Pulmonary artery endothelial cell (primary cell): ENCODE data around the gene FRMPD1. TPM values are rescaled to one million over a fixed set of nuclear protein-coding genes. Genes with fewer than 3 reads are reported as not detected.
"Not testable (repeated sequence)": the region's sequence is repeated elsewhere in the genome, so short reads cannot be mapped to it uniquely, and the experiment has no call there.

Experiments
- DNase-seq: peaks from one replicate; pipeline ENCODE4 v3.0.0-alpha.2; 2011; ENCODE audit warnings: low read depth, low spot score
- total RNA-seq: library from RNA; depleted of rRNA; stranded (reverse); fragments of >200 nt; gene quantifications from 2 replicates; pipeline ENCODE4 v1.2.3, GENCODE V29; 2014

FRMPD1 gene
- total RNA-seq, result not detected in 2 replicates

GRCh38 chr9:37650873-37651768 is at the start of gene FRMPD1:
Gene FRMPD1 (plus strand): TSS chr9:37650954. CDS start chr9:37692642, 41,688 bp downstream.
- no peak for DNase-seq

- not testable (repeated sequence) for DNase-seq
Observed at GRCh38 chr9:37602061-37602460, 48.7 kb upstream of the FRMPD1 start.

GRCh38 chr9:37602817-37603216 is 47.9 kb upstream of the FRMPD1 start:
- DNase-seq, result no peak

- DNase-seq, result no peak
Observed at GRCh38 chr9:37604296-37604695, 46.5 kb upstream of the FRMPD1 start.

GRCh38 chr9:37608250-37608649 is 42.5 kb upstream of the FRMPD1 start:
- no peak for DNase-seq

GRCh38 chr9:37609735-37610397 is 40.9 kb upstream of the FRMPD1 start:
- no peak for DNase-seq

- no peak for DNase-seq
Observed at GRCh38 chr9:37611014-37611413, 39.7 kb upstream of the FRMPD1 start.

GRCh38 chr9:37611961-37612360 is 38.8 kb upstream of the FRMPD1 start:
- no peak for DNase-seq

GRCh38 chr9:37617161-37617560 is 33.6 kb upstream of the FRMPD1 start:
- no peak for DNase-seq

GRCh38 chr9:37617832-37618231 is 32.9 kb upstream of the FRMPD1 start:
- no peak for DNase-seq

GRCh38 chr9:37618817-37619216 is 31.9 kb upstream of the FRMPD1 start:
- no peak for DNase-seq

- DNase-seq, result no peak
Observed at GRCh38 chr9:37619806-37620205, 30.9 kb upstream of the FRMPD1 start.

GRCh38 chr9:37620396-37620795 is 30.4 kb upstream of the FRMPD1 start:
- DNase-seq, result no peak

GRCh38 chr9:37621273-37622121 is 29.3 kb upstream of the FRMPD1 start:
- DNase-seq, result no peak

- no peak for DNase-seq
Observed at GRCh38 chr9:37622462-37622861, 28.3 kb upstream of the FRMPD1 start.

GRCh38 chr9:37623267-37623666 is 27.5 kb upstream of the FRMPD1 start:
- no peak for DNase-seq

GRCh38 chr9:37624073-37624472 is 26.7 kb upstream of the FRMPD1 start:
- no peak for DNase-seq

GRCh38 chr9:37625036-37625757 is 25.6 kb upstream of the FRMPD1 start:
- no peak for DNase-seq

GRCh38 chr9:37625758-37626147 is 25.0 kb upstream of the FRMPD1 start:
- DNase-seq, result no peak

- no peak for DNase-seq
Observed at GRCh38 chr9:37626708-37627292, 24.0 kb upstream of the FRMPD1 start.

- no peak for DNase-seq
Observed at GRCh38 chr9:37632479-37632878, 18.3 kb upstream of the FRMPD1 start.
